Measurements from ENCODE around the gene OR2M7.
A peak's percentile ranks its signal among the peaks of the same experiment; 100 is the strongest.
"Not testable (repeated sequence)": the region's sequence is repeated elsewhere in the genome, so short reads cannot be mapped to it uniquely, and the experiment has no call there.

The OR2M7 gene
- 0 to 0.22 (median 0) reads per million in 17 experiments for total RNA-seq

GRCh38 chr1:248324468-248324867 is at the start of gene OR2M7:
Gene OR2M7 (minus strand): TSS chr1:248324568. CDS start chr1:248324568, 0 bp downstream.
- no peak for DNase-seq

GRCh38 chr1:248373761-248374160 is 49.4 kb upstream of the OR2M7 start:
- DNase-seq: no peak

- no peak for DNase-seq
Measured at GRCh38 chr1:248372394-248372793, 48.0 kb upstream of the OR2M7 start.

- DNase-seq: no peak
Measured at GRCh38 chr1:248366609-248367008, 42.2 kb upstream of the OR2M7 start.

GRCh38 chr1:248361121-248361715 is 36.9 kb upstream of the OR2M7 start, which contains the start of gene OR2T4:
Gene OR2T4 (plus strand): TSS chr1:248361665. CDS start chr1:248361665, 0 bp downstream.
- peak in 1 of 4 experiments; percentile 3 for DNase-seq

- DNase-seq: no peak
Measured at GRCh38 chr1:248359415-248359814, 35.0 kb upstream of the OR2M7 start.

GRCh38 chr1:248348475-248348874 is 24.1 kb upstream of the OR2M7 start, which contains the start of gene OR14C36:
Gene OR14C36 (plus strand): TSS chr1:248348775. CDS start chr1:248348775, 0 bp downstream.
- DNase-seq: no peak

- DNase-seq: no peak
Measured at GRCh38 chr1:248343451-248343850, 19.1 kb upstream of the OR2M7 start.

- DNase-seq: no peak
Measured at GRCh38 chr1:248316796-248317195, 7.6 kb downstream of the OR2M7 start.

GRCh38 chr1:248306740-248307139 is 17.6 kb downstream of the OR2M7 start:
- not testable (repeated sequence) for DNase-seq

- DNase-seq: no peak
Measured at GRCh38 chr1:248306103-248306502, 18.3 kb downstream of the OR2M7 start.

- DNase-seq: not testable (repeated sequence)
Measured at GRCh38 chr1:248305672-248306071, 18.7 kb downstream of the OR2M7 start.

GRCh38 chr1:248303324-248303723 is 21.0 kb downstream of the OR2M7 start, which contains the start of gene OR2T12:
Gene OR2T12 (minus strand): TSS chr1:248303424. CDS start chr1:248295578, 7,846 bp downstream.
- no peak for DNase-seq

GRCh38 chr1:248288391-248288790 is 36.0 kb downstream of the OR2M7 start:
- peak in 2 of 4 experiments; percentile 24 to 25 for DNase-seq

GRCh38 chr1:248277876-248278275 is 46.5 kb downstream of the OR2M7 start, which contains the start of gene OR2T33:
Gene OR2T33 (minus strand): TSS chr1:248277976. CDS start chr1:248273814, 4,162 bp downstream.
- no peak for DNase-seq
